ENCODE data around the gene CPB2. TPM values are rescaled to one million over a fixed set of nuclear protein-coding genes. Genes with fewer than 3 reads are reported as not detected.

CPB2 gene
- polyA plus RNA-seq, 1 donor (not counting 4 experiments of a cell fraction or from before 2014, with no cell fraction given): 0.26 TPM

DNA sequence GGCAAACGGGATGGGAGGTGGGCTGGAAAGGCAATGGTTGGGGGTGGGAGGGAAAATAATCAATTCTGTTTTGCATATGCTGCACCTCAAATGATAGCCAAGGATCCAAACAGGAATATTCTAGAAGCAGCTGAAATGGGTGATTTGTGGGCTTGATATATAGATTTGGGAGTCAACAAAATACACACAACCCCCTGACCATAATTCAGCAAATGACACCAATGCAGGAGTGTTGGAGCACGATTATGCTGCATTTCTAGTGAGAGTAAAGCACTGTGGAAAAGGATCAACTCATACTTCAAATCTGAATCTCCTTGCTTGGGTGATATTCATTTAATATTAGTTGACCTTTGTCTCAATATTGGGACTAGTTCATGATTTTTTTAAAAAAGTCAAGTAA lies 41.1 kb upstream of the CPB2 start:
- DNase-seq (ENCODE audit: low read depth, low spot score) (no peak), FAIRE-seq (no peak)
- no peak overlapping the region for H2AFZ ChIP-seq (ENCODE audit: control insufficient read depth, low read length)
- H3K4me3 ChIP-seq (ENCODE audit: control insufficient read depth in 2 of 3, extremely low read depth in 1 of 3, insufficient read depth in 2 of 3, low read depth in 1 of 3, low read length in 3 of 3): no peak overlapping the region
- no peaks in the 10 kb centered on the region for H4K20me1 ChIP-seq (ENCODE audit: control insufficient read depth, extremely low read depth, insufficient read depth, low read length)
- H3K27me3 ChIP-seq (ENCODE audit: control insufficient read depth, extremely low read depth, insufficient read depth, low read length): peaks cover 7% of the 10 kb centered on the region
- dilution Hi-C loops (cut with MboI; ENCODE audit: extremely low pct_ligation_motif_present, low sequenced_read_pairs): no loop called here
- no peaks in the 10 kb centered on the region for H3K9me3 ChIP-seq (ENCODE audit: control insufficient read depth, low read depth, low read length)
- H3K79me2 ChIP-seq (ENCODE audit: control insufficient read depth, insufficient read depth, low read length): no peaks in the 10 kb centered on the region
- H3K36me3 ChIP-seq (ENCODE audit: control insufficient read depth in 2 of 2, extremely low read depth in 1 of 2, insufficient read depth in 2 of 2, low read length in 2 of 2): no peaks in the 10 kb centered on the region
- no peaks in the 10 kb centered on the region for H3K9me1 ChIP-seq (ENCODE audit: control insufficient read depth, extremely low read depth, insufficient read depth, low read length)
- no peak overlapping the region for H3K27ac ChIP-seq (ENCODE audit: control insufficient read depth, insufficient read depth, low read length)
- no peaks in the 10 kb centered on the region for H3K4me1 ChIP-seq (ENCODE audit: control insufficient read depth, extremely low read depth, insufficient read depth, low read length)
- no peak for TF ChIP-seq EZH2 (IDR thresholded peaks at IDR 0.05; ENCODE audit: low read length)
- TF ChIP-seq, protein P1, sequence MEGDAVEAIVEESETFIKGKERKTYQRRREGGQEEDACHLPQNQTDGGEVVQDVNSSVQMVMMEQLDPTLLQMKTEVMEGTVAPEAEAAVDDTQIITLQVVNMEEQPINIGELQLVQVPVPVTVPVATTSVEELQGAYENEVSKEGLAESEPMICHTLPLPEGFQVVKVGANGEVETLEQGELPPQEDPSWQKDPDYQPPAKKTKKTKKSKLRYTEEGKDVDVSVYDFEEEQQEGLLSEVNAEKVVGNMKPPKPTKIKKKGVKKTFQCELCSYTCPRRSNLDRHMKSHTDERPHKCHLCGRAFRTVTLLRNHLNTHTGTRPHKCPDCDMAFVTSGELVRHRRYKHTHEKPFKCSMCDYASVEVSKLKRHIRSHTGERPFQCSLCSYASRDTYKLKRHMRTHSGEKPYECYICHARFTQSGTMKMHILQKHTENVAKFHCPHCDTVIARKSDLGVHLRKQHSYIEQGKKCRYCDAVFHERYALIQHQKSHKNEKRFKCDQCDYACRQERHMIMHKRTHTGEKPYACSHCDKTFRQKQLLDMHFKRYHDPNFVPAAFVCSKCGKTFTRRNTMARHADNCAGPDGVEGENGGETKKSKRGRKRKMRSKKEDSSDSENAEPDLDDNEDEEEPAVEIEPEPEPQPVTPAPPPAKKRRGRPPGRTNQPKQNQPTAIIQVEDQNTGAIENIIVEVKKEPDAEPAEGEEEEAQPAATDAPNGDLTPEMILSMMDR (optimal IDR thresholded peaks at IDR 0.05 in 1 of 3, IDR thresholded peaks at IDR 0.05 in 1 of 3, conservative IDR thresholded peaks at IDR 0.05 in 1 of 3; ENCODE audit: extremely low read depth in 1 of 3, insufficient read depth in 2 of 3, low read length in 3 of 3): no peak
- no peak overlapping the region for H3K9ac ChIP-seq (ENCODE audit: control insufficient read depth, extremely low read depth, insufficient read depth, low read length)
- H3K4me2 ChIP-seq (ENCODE audit: control insufficient read depth, extremely low read depth, insufficient read depth, low read depth, low read length): no peak overlapping the region

DNA sequence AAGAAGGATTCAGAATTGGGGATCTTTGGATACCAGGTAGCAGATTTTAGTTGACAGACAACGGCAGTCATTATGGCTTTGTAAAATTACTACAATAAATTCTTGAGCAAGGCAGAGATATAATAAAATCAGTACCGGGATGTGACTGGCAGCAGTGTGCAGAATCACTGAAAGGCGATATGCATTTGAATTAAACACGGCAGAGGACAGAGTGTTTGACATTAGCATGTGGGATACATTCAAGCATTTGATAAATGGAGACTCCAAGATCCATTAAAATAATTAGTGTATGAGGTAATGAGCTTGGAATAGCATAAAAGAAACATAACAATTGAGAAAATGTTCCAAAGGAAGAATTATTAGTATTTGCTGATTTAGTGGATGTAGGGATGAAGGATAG lies 40.3 kb upstream of the CPB2 start:
- Histone ChIP-seq H3K9ac (ENCODE audit: control insufficient read depth, extremely low read depth, insufficient read depth, low read length) (no peak overlapping the region), H3K9me1 (ENCODE audit: control insufficient read depth, extremely low read depth, insufficient read depth, low read length) (no peaks in the 10 kb centered on the region), H3K4me3 (ENCODE audit: control insufficient read depth in 2 of 3, extremely low read depth in 1 of 3, insufficient read depth in 2 of 3, low read depth in 1 of 3, low read length in 3 of 3) (no peak overlapping the region), H3K27me3 (ENCODE audit: control insufficient read depth, extremely low read depth, insufficient read depth, low read length) (peaks cover 4% of the 10 kb centered on the region), H4K20me1 (ENCODE audit: control insufficient read depth, extremely low read depth, insufficient read depth, low read length) (no peaks in the 10 kb centered on the region), H3K36me3 (ENCODE audit: control insufficient read depth in 2 of 2, extremely low read depth in 1 of 2, insufficient read depth in 2 of 2, low read length in 2 of 2) (no peaks in the 10 kb centered on the region), H3K9me3 (ENCODE audit: control insufficient read depth, low read depth, low read length) (no peaks in the 10 kb centered on the region), H3K4me2 (ENCODE audit: control insufficient read depth, extremely low read depth, insufficient read depth, low read depth, low read length) (no peak overlapping the region), H3K79me2 (ENCODE audit: control insufficient read depth, insufficient read depth, low read length) (no peaks in the 10 kb centered on the region), H3K4me1 (ENCODE audit: control insufficient read depth, extremely low read depth, insufficient read depth, low read length) (no peaks in the 10 kb centered on the region), H2AFZ (ENCODE audit: control insufficient read depth, low read length) (no peak overlapping the region), H3K27ac (ENCODE audit: control insufficient read depth, insufficient read depth, low read length) (no peak overlapping the region)
- FAIRE-seq: no peak
- DNase-seq (ENCODE audit: low read depth, low spot score): no peak
- dilution Hi-C loops (cut with MboI; ENCODE audit: extremely low pct_ligation_motif_present, low sequenced_read_pairs): no loop called here
- TF ChIP-seq, protein P1 (optimal IDR thresholded peaks at IDR 0.05 in 1 of 3, IDR thresholded peaks at IDR 0.05 in 1 of 3, conservative IDR thresholded peaks at IDR 0.05 in 1 of 3; ENCODE audit: extremely low read depth in 1 of 3, insufficient read depth in 2 of 3, low read length in 3 of 3): no peak
- no peak for TF ChIP-seq EZH2 (IDR thresholded peaks at IDR 0.05; ENCODE audit: low read length)
